ENCODE results near the gene CEP19. TPM values are rescaled to one million over a fixed set of nuclear protein-coding genes. Genes with fewer than 3 reads are reported as not detected.

CEP19 gene, protein sequence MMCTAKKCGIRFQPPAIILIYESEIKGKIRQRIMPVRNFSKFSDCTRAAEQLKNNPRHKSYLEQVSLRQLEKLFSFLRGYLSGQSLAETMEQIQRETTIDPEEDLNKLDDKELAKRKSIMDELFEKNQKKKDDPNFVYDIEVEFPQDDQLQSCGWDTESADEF
- total RNA-seq (under 1 TPM; 0.59 to 0.79 TPM), polyA plus RNA-seq (under 1 TPM; 0.44 to 0.75 TPM)

DNA sequence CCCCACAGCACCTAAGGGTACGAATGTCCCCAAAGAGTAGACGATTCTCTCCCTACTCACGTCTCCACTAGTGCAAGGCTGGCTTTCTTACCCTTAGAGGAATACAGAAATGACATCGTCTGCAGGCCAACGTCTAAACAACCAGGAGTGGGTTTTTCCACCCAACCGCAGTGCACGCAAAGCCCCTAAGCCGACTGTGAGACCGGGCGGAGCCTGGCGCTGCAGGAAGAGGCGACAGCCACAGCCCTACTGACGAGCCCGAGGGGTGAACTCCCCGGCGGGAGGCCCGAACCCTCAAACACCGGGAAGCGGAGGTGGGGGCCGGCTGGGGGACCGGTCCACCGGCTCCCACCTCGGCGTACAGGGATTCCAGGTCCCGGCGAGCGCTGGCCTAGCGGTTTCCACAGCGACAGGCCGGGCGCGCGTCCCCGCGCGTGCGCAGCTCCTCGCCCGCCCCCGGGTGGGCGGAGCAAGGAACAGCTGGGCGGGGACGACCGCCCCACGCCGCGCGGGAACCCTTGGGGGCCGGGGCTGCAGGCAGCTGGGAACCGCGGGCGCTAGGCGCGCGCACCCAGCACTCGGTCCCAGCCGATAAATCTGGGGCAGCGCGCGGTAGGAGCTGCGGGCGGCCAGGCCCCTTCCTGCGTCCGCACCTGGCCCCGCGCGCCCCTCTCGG lies at the start of gene CEP19, which contains the start of gene PIGX:
Gene CEP19 (minus strand): TSS at position 413 of the 676 bp plus-strand sequence. CDS start 3,593 bp downstream, outside the sequence.
Gene PIGX (plus strand): TSS at position 540 of the 676 bp plus-strand sequence.
- peak; percentile 89 for DNase-seq (ENCODE audit: low spot score)
- under 1% methylated on average over 68 of the region's 68 CpGs for WGBS
- no peak for TF ChIP-seq FOXA2 (IDR thresholded peaks at IDR 0.05)
- TF ChIP-seq EGR1 (IDR thresholded peaks at IDR 0.05; ENCODE audit: low read depth in 2 of 2), result peak; percentile 74 to 95
- TF ChIP-seq SP1 (IDR thresholded peaks at IDR 0.05), result peak; percentile 14
- Histone ChIP-seq H3K9ac (ENCODE audit: low read depth in 1 of 2, low read length in 2 of 2) (peak within 1 kb of the TSS; percentile 76 to 92), H3K27me3 (ENCODE audit: control insufficient read depth in 4 of 4, insufficient read depth in 4 of 4, low read length in 3 of 4) (no peaks in the 10 kb centered on the region), H3K4me3 (ENCODE audit: low read depth in 1 of 3, low read length in 3 of 3) (peak within 1 kb of the TSS; percentile 71 to 98 (median 81)), H3K4me1 (ENCODE audit: control insufficient read depth in 4 of 4, insufficient read depth in 4 of 4, low read length in 3 of 4) (peaks cover 4 to 18% (median 11%) of the 10 kb centered on the region in 4 donors), H3K9me3 (ENCODE audit: control insufficient read depth in 4 of 4, low read length in 3 of 4) (no peaks in the 10 kb centered on the region), H3K27ac (ENCODE audit: low read depth in 1 of 2, low read length in 2 of 2) (peak within 1 kb of the TSS; percentile 49 to 68), H3K36me3 (ENCODE audit: control insufficient read depth in 4 of 4, insufficient read depth in 3 of 4, low read depth in 1 of 4, low read length in 3 of 4) (no peaks in the 10 kb centered on the region)

DNA sequence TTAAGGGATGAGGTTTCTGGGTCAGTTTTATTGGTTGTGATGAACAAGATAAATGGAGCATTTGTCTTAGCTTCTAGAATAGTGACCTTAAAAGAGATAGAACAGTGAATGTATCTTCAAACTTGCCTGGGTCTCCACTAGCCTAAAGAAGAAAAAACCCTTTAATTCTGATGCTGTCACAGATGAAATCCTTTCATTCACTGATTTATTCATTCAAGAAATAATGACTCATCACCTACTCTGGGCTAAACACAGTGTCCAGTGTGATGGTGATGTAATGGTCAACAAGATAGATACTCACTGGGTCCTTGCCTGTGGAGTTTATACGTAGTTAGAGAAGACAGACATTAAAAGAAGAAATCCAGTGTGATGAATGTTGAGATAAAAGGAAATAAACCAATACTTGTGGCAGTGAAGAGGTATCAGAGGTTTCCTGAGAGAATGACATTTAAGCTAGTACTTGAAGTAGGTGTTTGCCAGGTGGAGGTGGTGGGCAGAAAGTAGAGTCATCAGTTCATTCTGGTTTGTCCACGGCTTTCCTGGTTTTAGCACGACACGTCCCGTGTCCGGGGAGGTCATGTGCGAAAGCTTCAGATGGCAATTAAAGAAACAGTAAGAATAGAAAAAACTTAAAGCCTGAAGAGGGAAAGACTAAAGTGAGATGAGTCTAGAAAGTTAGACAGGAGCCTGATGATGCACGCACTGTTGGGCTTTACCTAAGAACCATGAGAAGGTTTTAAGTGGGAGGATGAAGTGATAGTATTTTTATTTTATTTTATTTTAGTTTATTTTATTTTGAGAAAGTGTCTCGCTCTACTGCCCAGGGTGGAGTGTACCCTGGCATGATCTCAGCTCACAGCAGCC lies 46.1 kb upstream of the CEP19 start:
- H3K27ac ChIP-seq (ENCODE audit: low read depth in 1 of 2, low read length in 2 of 2), result no peak overlapping the region
- TF ChIP-seq TAF1 (conservative IDR thresholded peaks at IDR 0.05) (no peak), JUND (IDR thresholded peaks at IDR 0.05) (peak in 1 of 2 donors; percentile 22)
- WGBS, result 95% methylated on average over 9 of the region's 9 CpGs
- no peaks in the 10 kb centered on the region for H3K27me3 ChIP-seq (ENCODE audit: control insufficient read depth in 4 of 4, insufficient read depth in 4 of 4, low read length in 3 of 4)
- no peak overlapping the region for H3K4me3 ChIP-seq (ENCODE audit: low read depth in 1 of 3, low read length in 3 of 3)
- peaks cover 0 to 2% (median 0%) of the 10 kb centered on the region in 4 donors for H3K4me1 ChIP-seq (ENCODE audit: control insufficient read depth in 4 of 4, insufficient read depth in 4 of 4, low read length in 3 of 4)
- no peak overlapping the region for H3K9ac ChIP-seq (ENCODE audit: low read depth in 1 of 2, low read length in 2 of 2)
- DNase-seq (ENCODE audit: low spot score), result no peak
- peaks cover 0 to 3% (median 1%) of the 10 kb centered on the region in 4 donors for H3K36me3 ChIP-seq (ENCODE audit: control insufficient read depth in 4 of 4, insufficient read depth in 3 of 4, low read depth in 1 of 4, low read length in 3 of 4)
- H3K9me3 ChIP-seq (ENCODE audit: control insufficient read depth in 4 of 4, low read length in 3 of 4), result peaks cover 3 to 8% (median 5%) of the 10 kb centered on the region in 4 donors

DNA sequence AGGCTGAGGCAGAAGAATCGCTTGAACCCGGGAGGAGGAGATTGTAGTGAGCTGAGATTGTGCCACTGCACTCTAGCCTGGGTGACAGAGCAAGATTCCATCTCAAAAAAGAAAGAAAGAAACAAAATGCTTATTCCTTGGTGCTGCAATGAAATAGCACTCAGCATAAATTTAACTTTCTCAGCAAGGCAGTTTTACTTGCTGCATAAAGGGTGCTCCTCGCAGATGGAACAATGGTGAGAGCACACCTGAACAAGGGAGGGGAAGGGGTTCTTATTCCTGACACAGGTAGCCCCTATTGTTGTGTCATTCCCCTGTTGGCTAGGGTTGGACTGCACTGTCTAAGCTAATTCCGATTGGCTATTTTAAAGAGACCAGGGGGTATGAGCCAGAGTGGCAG lies 44.7 kb upstream of the CEP19 start:
- no peak overlapping the region for H3K9ac ChIP-seq (ENCODE audit: low read depth in 1 of 2, low read length in 2 of 2)
- H3K4me3 ChIP-seq (ENCODE audit: low read depth in 1 of 3, low read length in 3 of 3), result no peak overlapping the region
- no peak overlapping the region for H3K27ac ChIP-seq (ENCODE audit: low read depth in 1 of 2, low read length in 2 of 2)
- peaks cover 0 to 3% (median 1%) of the 10 kb centered on the region in 4 donors for H3K36me3 ChIP-seq (ENCODE audit: control insufficient read depth in 4 of 4, insufficient read depth in 3 of 4, low read depth in 1 of 4, low read length in 3 of 4)
- 98% methylated on average over 4 of the region's 4 CpGs for WGBS
- H3K9me3 ChIP-seq (ENCODE audit: control insufficient read depth in 4 of 4, low read length in 3 of 4), result peaks cover 3 to 8% (median 5%) of the 10 kb centered on the region in 4 donors
- no peak for DNase-seq (ENCODE audit: low spot score)
- H3K4me1 ChIP-seq (ENCODE audit: control insufficient read depth in 4 of 4, insufficient read depth in 4 of 4, low read length in 3 of 4), result peaks cover 0 to 2% (median 0%) of the 10 kb centered on the region in 4 donors
- H3K27me3 ChIP-seq (ENCODE audit: control insufficient read depth in 4 of 4, insufficient read depth in 4 of 4, low read length in 3 of 4), result no peaks in the 10 kb centered on the region
- TF ChIP-seq FOXA2 (IDR thresholded peaks at IDR 0.05) (no peak), NR2F2 (IDR thresholded peaks at IDR 0.05) (no peak), FOXA1 (IDR thresholded peaks at IDR 0.05) (no peak), HNF4G (IDR thresholded peaks at IDR 0.05) (no peak), RAD21 (IDR thresholded peaks at IDR 0.05) (no peak), GABPA (IDR thresholded peaks at IDR 0.05 in 1 of 2, conservative IDR thresholded peaks at IDR 0.05 in 1 of 2) (no peak), SP1 (IDR thresholded peaks at IDR 0.05) (no peak), HNF4A (conservative IDR thresholded peaks at IDR 0.05) (no peak), TAF1 (conservative IDR thresholded peaks at IDR 0.05) (no peak), EGR1 (IDR thresholded peaks at IDR 0.05; ENCODE audit: low read depth in 2 of 2) (no peak), YY1 (IDR thresholded peaks at IDR 0.05) (no peak), JUND (IDR thresholded peaks at IDR 0.05) (no peak)
- TF ChIP-seq, protein P1, sequence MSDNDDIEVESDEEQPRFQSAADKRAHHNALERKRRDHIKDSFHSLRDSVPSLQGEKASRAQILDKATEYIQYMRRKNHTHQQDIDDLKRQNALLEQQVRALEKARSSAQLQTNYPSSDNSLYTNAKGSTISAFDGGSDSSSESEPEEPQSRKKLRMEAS (IDR thresholded peaks at IDR 0.05), result no peak
- TF ChIP-seq, protein P2, sequence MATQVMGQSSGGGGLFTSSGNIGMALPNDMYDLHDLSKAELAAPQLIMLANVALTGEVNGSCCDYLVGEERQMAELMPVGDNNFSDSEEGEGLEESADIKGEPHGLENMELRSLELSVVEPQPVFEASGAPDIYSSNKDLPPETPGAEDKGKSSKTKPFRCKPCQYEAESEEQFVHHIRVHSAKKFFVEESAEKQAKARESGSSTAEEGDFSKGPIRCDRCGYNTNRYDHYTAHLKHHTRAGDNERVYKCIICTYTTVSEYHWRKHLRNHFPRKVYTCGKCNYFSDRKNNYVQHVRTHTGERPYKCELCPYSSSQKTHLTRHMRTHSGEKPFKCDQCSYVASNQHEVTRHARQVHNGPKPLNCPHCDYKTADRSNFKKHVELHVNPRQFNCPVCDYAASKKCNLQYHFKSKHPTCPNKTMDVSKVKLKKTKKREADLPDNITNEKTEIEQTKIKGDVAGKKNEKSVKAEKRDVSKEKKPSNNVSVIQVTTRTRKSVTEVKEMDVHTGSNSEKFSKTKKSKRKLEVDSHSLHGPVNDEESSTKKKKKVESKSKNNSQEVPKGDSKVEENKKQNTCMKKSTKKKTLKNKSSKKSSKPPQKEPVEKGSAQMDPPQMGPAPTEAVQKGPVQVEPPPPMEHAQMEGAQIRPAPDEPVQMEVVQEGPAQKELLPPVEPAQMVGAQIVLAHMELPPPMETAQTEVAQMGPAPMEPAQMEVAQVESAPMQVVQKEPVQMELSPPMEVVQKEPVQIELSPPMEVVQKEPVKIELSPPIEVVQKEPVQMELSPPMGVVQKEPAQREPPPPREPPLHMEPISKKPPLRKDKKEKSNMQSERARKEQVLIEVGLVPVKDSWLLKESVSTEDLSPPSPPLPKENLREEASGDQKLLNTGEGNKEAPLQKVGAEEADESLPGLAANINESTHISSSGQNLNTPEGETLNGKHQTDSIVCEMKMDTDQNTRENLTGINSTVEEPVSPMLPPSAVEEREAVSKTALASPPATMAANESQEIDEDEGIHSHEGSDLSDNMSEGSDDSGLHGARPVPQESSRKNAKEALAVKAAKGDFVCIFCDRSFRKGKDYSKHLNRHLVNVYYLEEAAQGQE (IDR thresholded peaks at IDR 0.05), result no peak
- TF ChIP-seq, protein P3, sequence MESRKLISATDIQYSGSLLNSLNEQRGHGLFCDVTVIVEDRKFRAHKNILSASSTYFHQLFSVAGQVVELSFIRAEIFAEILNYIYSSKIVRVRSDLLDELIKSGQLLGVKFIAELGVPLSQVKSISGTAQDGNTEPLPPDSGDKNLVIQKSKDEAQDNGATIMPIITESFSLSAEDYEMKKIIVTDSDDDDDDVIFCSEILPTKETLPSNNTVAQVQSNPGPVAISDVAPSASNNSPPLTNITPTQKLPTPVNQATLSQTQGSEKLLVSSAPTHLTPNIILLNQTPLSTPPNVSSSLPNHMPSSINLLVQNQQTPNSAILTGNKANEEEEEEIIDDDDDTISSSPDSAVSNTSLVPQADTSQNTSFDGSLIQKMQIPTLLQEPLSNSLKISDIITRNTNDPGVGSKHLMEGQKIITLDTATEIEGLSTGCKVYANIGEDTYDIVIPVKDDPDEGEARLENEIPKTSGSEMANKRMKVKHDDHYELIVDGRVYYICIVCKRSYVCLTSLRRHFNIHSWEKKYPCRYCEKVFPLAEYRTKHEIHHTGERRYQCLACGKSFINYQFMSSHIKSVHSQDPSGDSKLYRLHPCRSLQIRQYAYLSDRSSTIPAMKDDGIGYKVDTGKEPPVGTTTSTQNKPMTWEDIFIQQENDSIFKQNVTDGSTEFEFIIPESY (IDR thresholded peaks at IDR 0.05), result no peak
- TF ChIP-seq, protein P4, sequence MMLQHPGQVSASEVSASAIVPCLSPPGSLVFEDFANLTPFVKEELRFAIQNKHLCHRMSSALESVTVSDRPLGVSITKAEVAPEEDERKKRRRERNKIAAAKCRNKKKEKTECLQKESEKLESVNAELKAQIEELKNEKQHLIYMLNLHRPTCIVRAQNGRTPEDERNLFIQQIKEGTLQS (IDR thresholded peaks at IDR 0.05), result no peak
- TF ChIP-seq, protein P5, sequence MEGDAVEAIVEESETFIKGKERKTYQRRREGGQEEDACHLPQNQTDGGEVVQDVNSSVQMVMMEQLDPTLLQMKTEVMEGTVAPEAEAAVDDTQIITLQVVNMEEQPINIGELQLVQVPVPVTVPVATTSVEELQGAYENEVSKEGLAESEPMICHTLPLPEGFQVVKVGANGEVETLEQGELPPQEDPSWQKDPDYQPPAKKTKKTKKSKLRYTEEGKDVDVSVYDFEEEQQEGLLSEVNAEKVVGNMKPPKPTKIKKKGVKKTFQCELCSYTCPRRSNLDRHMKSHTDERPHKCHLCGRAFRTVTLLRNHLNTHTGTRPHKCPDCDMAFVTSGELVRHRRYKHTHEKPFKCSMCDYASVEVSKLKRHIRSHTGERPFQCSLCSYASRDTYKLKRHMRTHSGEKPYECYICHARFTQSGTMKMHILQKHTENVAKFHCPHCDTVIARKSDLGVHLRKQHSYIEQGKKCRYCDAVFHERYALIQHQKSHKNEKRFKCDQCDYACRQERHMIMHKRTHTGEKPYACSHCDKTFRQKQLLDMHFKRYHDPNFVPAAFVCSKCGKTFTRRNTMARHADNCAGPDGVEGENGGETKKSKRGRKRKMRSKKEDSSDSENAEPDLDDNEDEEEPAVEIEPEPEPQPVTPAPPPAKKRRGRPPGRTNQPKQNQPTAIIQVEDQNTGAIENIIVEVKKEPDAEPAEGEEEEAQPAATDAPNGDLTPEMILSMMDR (IDR thresholded peaks at IDR 0.05; ENCODE audit: low read depth, low read length, missing input control), result no peak
